ENCODE data around the gene TMEM222.

Gene TMEM222

DNA sequence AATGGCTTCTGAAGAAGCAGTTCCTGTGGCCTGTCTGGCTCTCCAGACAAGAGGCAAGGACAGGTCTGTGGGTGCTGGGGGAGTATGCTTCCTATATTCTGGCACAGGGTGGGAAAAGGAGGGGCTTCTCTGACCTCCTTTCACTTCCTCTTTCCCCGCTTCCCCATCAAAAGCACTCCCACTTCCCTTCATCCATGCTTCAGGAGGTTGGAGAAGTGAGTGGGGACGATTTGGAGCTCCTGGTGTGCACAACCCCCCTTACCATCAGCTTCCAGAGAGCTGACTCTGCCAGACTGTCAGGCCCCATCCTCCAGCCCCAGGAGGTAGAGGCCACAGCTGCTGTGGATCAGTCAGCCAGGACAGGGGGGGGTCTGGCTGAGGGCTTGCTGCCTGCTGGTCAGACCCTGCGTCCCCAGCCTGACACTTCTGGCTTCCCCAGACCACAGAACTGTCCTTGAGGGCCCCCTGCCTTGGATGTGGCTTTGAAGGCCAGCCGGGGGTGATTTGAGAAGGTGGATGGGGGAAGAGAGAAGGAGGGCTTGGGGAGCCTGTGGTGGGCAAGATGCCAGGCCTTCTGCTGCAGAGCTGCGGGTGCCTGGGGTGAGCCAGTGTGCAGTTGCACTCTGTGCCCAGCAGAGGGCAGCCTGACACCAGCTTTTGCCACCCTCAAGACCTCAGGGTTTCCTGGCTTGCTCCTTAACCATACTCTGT is 21.5 kb upstream of the TMEM222 start:
- H3K27ac Mint-ChIP-seq: no peak overlapping the region
- peaks cover 51% of the 10 kb centered on the region for H3K36me3 Mint-ChIP-seq
- H3K4me1 Mint-ChIP-seq: peaks cover 5% of the 10 kb centered on the region
- ATAC-seq: peak; percentile 89
- H3K4me3 Mint-ChIP-seq: no peak overlapping the region
- H3K9me3 Mint-ChIP-seq: no peaks in the 10 kb centered on the region
- H3K27me3 Mint-ChIP-seq: no peaks in the 10 kb centered on the region

DNA sequence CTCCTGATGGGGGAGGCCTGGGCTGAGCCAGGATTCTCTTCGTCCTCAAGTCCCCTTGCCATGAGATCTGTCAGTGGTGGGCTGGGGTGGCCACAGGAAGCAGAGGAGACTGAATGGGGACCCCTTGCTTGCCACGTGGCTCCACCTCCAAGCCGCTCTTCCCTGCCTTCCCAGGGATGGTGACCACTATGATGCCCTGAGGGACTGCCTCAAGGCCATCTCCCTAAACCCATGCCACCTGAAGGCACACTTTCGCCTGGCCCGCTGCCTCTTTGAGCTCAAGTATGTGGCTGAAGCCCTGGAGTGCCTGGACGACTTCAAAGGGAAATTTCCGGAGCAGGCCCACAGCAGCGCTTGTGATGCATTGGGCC is 20.9 kb upstream of the TMEM222 start:
- Mint-ChIP-seq H3K27ac (no peak overlapping the region), H3K4me3 (no peak overlapping the region), H3K4me1 (peaks cover 5% of the 10 kb centered on the region), H3K9me3 (no peaks in the 10 kb centered on the region), H3K27me3 (no peaks in the 10 kb centered on the region), H3K36me3 (peaks cover 50% of the 10 kb centered on the region)
- ATAC-seq: no peak

DNA sequence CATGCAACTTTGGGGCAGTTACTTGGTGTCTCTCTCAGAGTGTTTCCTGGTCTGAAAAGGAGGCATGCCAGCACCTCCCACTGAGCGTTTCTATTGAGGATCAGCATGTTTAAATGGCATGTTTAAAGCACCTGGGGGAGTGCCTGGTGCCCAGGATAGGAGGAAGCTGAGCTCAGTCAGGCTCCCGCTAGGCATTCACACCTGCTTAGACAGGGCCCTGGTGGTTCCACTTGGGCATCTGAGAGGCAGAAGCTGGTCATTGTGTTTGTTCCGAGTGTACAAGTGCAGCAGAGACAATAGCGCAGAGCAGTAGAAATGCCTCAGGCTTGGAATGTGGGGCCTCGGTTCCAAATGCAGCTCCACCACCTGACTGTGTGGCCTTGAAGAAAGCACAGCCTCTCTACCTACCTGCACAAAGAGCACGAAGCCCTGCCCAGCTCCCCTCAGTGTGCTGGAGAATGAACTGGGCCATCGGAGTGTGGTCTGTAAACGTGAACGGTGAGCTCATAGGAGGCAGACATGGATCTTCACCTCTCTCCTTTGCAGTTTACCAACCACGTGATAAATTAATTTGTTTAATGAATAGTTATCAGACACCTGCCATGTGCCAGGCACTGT is 20.3 kb upstream of the TMEM222 start:
- Mint-ChIP-seq H3K27ac (no peak overlapping the region), H3K4me3 (no peak overlapping the region), H3K36me3 (peaks cover 48% of the 10 kb centered on the region), H3K9me3 (no peaks in the 10 kb centered on the region), H3K27me3 (no peaks in the 10 kb centered on the region), H3K4me1 (peaks cover 5% of the 10 kb centered on the region)
- ATAC-seq: no peak

DNA sequence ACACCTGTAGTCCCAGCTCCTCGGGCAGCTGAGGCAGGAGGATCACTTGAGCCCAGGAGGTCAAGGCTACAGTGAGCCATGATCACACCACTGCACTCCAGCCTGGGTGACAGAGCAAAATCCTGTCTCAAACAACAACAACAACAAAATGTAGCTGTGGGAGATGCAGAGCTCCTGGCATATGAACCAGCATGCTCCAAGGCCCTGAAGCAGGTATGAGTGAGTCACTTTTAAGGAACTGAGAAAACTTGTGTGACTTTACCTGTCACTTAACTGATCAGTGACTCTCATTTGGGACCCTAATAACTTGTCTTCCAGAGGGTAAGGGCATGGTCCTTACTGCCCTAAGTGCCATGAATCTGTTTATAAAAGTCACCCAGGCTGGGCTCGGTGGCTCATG is 19.4 kb upstream of the TMEM222 start:
- Mint-ChIP-seq H3K4me3 (no peak overlapping the region), H3K27ac (no peak overlapping the region)
- ATAC-seq: no peak

DNA sequence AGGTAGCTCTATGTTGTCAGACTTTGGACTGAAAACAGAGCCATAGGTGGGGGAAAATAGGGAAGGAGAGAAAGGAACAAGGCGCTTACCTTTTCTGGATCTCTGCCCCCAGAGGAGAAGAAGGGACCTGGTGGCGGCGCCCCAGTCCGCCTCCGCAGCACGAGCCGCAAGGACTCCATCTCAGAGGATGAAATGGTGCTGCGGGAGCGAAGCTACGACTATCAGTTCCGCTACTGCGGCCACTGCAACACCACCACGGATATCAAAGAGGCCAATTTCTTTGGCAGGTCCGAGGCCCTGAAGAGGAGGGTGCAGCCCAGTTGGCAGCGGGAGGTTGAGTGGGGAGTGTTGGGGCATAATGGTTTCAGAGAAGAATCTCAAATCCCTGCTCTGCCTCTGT is 18.5 kb upstream of the TMEM222 start:
- peaks cover 45% of the 10 kb centered on the region for H3K36me3 Mint-ChIP-seq
- H3K4me3 Mint-ChIP-seq: no peak overlapping the region
- peaks cover 5% of the 10 kb centered on the region for H3K4me1 Mint-ChIP-seq
- H3K9me3 Mint-ChIP-seq: no peaks in the 10 kb centered on the region
- H3K27ac Mint-ChIP-seq: no peak overlapping the region
- no peak for ATAC-seq
- no peaks in the 10 kb centered on the region for H3K27me3 Mint-ChIP-seq

More for the DNA sequence above, 19.4 kb upstream of the TMEM222 start:
- Mint-ChIP-seq H3K36me3 (peaks cover 53% of the 10 kb centered on the region), H3K27me3 (no peaks in the 10 kb centered on the region), H3K4me1 (peaks cover 5% of the 10 kb centered on the region), H3K9me3 (no peaks in the 10 kb centered on the region)

DNA sequence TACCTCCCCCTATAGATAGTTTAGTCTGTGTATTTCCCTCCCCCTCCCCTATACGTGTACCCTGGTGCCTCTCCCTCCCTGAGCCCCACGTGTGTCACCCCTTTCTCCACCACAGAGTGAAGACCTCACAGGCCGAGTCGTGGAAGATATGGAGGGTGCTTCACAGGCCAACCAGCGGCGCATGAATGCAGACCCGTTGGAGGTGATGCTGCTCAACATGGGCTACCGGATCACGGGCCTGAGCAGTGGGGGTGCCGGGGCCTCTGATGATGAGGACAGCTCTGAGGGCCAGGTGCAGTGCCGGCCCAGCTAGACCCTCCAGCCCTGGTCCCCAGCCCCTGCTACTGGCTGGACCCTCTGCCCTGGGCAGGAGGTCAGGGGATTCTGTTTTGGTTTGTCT is 15.9 kb upstream of the TMEM222 start:
- no peak for ATAC-seq
- H3K4me1 Mint-ChIP-seq: no peaks in the 10 kb centered on the region
- H3K27me3 Mint-ChIP-seq: no peaks in the 10 kb centered on the region
- no peak overlapping the region for H3K27ac Mint-ChIP-seq
- H3K4me3 Mint-ChIP-seq: no peak overlapping the region
- H3K36me3 Mint-ChIP-seq: peaks cover 39% of the 10 kb centered on the region
- H3K9me3 Mint-ChIP-seq: no peaks in the 10 kb centered on the region

DNA sequence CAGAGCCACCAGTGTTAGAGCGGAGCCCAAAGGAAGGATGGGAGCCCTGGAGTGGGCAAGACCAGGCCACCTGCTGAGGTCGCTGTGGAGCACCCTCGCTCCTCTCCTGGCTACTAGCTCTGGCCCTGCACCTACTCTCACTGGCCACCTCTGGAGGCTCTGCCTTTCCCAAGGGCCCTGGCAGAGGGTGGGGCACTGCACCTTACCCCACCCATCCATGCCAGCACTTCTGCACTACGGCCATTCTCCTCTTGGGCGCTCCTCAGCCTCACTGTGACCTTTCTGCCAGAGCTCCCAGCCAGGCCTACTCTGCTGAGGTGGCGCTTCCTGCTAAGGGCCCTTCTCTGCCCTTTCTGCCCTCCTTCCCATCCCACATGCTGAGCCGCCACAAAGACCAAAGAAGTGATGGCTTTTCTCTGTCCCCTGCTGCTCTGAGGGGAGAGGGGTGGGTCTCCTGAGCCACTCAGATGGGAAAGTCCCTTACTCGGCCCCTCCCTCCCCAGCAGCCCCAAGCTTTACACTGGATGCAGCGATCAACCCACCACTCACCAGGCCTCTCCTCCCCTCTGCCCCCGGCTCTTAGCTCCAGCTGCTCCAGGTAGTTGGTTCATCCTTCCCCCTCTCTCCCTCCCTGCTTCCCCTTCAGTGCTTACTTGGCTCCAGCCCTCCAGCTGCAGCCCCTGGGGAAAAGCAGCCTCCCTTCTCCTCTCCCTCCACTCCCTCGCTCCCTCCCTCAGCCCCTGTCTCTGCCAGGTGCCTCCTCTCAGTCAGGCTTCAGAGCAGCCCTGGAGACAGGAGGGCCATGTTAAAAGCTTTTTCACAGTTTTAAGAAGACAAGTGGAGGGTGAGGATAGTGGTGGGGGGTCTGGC is 14.8 kb upstream of the TMEM222 start:
- peaks cover 31% of the 10 kb centered on the region for H3K36me3 Mint-ChIP-seq
- H3K4me3 Mint-ChIP-seq: no peak overlapping the region
- H3K27me3 Mint-ChIP-seq: no peaks in the 10 kb centered on the region
- no peaks in the 10 kb centered on the region for H3K9me3 Mint-ChIP-seq
- H3K4me1 Mint-ChIP-seq: no peaks in the 10 kb centered on the region
- H3K27ac Mint-ChIP-seq: no peak overlapping the region
- ATAC-seq: peak; percentile 27

DNA sequence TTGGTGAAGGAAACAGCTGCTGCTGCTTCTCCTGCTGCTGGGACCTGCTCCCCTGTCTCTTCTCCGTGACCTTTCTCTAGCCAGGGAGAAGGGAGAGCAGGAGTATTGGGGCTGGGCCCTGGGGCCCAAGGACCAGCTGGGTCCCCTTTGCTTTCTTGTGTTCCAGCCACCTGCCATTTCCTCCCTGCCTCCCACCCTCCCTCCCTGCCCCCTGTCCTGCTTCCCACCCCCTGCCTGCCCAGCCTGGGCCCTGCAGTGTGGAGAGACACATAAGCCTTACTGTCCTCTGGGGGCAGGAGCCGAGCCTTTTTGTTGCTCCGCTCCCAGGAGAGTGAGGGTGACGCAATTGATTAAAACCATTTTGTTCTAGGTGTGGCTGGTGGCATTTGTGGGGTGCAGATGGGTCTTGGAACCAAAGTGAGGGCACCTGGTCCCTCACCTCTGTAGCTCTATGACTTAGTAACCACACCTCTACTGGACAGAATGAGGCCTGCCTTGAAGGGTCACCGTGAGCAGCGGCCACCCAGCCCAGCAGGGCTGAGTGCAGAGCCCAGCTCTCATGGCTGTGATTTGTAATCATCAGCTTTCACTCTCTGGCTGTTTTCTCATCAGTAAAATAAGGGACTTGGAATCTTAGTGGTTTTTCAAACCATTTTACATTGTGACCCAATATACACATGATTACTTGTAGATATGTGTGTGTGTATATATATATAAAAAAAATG is 13.9 kb upstream of the TMEM222 start:
- no peaks in the 10 kb centered on the region for H3K9me3 Mint-ChIP-seq
- H3K36me3 Mint-ChIP-seq: peaks cover 27% of the 10 kb centered on the region
- no peaks in the 10 kb centered on the region for H3K27me3 Mint-ChIP-seq
- ATAC-seq: no peak
- H3K27ac Mint-ChIP-seq: no peak overlapping the region
- H3K4me3 Mint-ChIP-seq: no peak overlapping the region
- no peaks in the 10 kb centered on the region for H3K4me1 Mint-ChIP-seq

DNA sequence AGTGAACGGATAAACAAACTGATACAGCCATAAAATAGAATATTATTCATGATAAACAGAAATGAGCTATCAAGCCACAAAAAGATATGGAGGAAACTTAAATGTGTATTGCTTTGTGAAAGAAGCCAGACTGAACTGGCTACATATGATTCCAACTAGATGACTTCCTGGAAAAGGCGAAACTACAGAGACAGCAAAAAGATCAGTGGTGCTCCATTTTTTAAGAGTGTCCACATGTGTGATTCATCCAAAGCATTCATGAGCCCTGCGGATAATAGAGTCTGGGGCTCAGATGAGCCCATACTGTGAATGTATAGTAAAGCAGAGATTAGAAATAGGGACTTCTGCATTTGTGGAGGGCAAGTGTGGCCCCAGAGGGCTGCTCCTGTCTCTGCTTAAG is 7.8 kb upstream of the TMEM222 start:
- no peak for ATAC-seq
- Mint-ChIP-seq H3K9me3 (no peaks in the 10 kb centered on the region), H3K4me1 (no peaks in the 10 kb centered on the region), H3K27ac (no peak overlapping the region), H3K36me3 (peaks cover 6% of the 10 kb centered on the region), H3K27me3 (no peaks in the 10 kb centered on the region), H3K4me3 (no peak overlapping the region)

DNA sequence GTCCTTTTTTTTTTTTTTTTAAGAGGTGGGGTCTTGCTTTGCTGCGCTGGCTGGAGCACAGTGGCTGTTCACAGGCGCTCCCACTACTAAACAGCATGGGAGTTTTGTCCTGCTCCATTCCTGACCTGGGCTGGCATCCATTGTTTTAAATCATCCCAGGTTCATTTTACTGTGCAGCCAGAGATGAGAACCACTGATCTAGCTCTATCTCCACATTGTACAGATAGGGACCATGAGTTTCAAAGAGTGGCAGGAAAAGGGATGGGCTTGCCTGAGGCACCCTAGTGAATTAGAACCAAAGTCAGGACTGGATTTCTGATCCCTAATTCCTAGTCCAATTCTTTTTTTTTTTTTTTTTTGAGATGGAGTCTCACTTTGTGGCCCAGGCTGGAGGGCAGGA is 7.2 kb upstream of the TMEM222 start:
- no peaks in the 10 kb centered on the region for H3K9me3 Mint-ChIP-seq
- H3K27ac Mint-ChIP-seq: no peak overlapping the region
- H3K27me3 Mint-ChIP-seq: no peaks in the 10 kb centered on the region
- peaks cover 6% of the 10 kb centered on the region for H3K36me3 Mint-ChIP-seq
- H3K4me1 Mint-ChIP-seq: no peaks in the 10 kb centered on the region
- ATAC-seq: no peak
- H3K4me3 Mint-ChIP-seq: no peak overlapping the region

DNA sequence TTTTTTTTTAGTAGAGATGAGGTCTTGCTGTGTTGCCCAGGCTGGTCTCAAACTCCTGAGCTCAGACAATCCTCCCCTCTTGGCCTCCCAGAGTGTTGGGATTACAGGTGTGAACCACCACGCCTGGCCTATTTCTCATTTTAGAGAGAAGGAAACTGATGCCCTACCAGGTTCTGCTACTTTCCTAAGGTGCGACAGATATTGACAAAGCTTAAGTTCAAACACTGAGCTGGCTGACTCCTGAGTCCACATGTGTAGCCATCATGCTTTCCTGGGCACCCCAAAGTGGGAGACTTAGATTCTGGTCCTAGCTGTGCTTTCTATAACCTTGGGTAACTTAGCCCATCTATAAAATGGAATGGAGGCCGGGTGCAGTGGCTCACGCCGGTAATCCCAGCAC is 5.1 kb upstream of the TMEM222 start:
- no peaks in the 10 kb centered on the region for H3K36me3 Mint-ChIP-seq
- no peaks in the 10 kb centered on the region for H3K27me3 Mint-ChIP-seq
- H3K4me3 Mint-ChIP-seq: no peak overlapping the region
- peaks cover 10% of the 10 kb centered on the region for H3K4me1 Mint-ChIP-seq
- no peak overlapping the region for H3K27ac Mint-ChIP-seq
- ATAC-seq: no peak
- no peaks in the 10 kb centered on the region for H3K9me3 Mint-ChIP-seq

DNA sequence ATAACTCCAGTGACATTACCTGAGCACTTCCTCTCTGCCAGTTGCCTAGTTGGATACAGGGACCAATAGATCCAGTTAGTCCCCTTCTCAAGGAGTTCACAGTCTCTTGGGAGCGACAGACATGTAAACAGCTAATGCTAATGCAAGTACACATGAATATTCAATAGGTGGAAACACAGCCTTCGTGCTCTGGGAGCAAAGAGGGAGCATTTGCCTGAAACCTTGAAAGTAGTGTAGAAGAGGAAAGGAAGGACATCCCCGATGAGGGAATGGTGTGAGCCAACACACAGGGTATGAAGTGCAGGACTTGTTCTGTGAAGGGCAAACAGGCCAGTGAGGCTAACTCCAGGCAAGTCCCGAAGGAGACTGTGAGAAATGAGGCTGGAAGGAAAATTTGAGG is 3.8 kb upstream of the TMEM222 start:
- no peaks in the 10 kb centered on the region for H3K27me3 Mint-ChIP-seq
- no peak overlapping the region for H3K4me3 Mint-ChIP-seq
- no peaks in the 10 kb centered on the region for H3K9me3 Mint-ChIP-seq
- no peaks in the 10 kb centered on the region for H3K36me3 Mint-ChIP-seq
- no peak for ATAC-seq
- peaks cover 19% of the 10 kb centered on the region for H3K4me1 Mint-ChIP-seq
- H3K27ac Mint-ChIP-seq: no peak overlapping the region

DNA sequence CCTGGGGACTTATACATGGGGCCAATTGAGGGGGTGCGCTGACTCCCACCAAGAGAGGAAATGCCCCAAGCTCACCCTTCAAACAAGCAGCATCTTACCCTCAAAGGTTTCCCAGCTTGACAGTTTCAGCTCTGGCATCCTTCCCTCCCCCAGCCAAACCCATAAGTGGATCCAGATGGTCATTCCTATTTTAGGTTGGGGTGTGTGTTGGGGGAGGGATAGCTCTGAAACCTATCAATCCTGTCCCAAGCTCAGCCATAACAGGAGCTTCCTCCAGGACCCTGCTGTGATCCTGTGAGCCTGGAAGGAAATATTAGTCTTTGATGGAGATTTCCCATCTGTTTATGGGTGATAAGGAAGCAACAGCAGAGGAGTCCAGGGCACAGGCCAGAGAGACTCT is 3.4 kb upstream of the TMEM222 start:
- Mint-ChIP-seq H3K27ac (no peak overlapping the region), H3K4me3 (no peak overlapping the region), H3K4me1 (peaks cover 24% of the 10 kb centered on the region), H3K27me3 (no peaks in the 10 kb centered on the region), H3K36me3 (no peaks in the 10 kb centered on the region), H3K9me3 (no peaks in the 10 kb centered on the region)
- no peak for ATAC-seq

DNA sequence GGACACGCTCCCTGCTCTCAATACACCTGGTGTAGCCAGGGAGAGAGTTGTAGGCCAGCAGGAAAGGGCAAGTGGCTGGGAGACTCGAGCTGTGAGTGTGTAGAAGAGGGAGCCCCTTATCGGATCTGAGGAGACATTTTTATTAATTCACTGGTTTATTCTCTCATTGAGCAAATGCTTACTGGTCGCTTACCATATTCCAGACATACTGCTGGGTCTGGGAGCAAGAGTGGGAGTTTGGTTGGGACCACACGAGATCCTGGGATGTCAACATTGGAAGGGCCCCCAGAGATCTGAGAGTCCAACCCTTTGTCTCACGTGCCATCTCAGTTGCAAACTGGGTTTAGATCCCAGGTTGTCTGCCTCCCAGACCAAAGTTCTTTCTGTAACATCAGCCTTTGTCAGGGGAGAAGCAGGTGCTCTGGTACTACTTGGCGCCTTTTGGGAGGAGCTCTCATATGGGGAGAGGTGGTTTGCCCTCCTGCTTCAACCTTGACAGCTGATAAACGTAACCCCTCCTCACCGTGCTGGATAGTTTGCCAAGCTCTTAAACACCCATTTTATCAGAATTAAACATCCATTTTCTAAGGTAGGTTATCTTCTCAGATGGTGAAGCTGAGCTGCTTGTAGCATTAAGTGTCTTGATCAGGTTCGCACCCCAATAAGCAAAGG is 742 bp downstream of the TMEM222 start:
- H3K4me3 Mint-ChIP-seq: peak overlapping the region; percentile 98
- peaks cover 51% of the 10 kb centered on the region for H3K4me1 Mint-ChIP-seq
- H3K9me3 Mint-ChIP-seq: no peaks in the 10 kb centered on the region
- ATAC-seq: no peak
- peak overlapping the region; percentile 98 for H3K27ac Mint-ChIP-seq
- peaks cover 7% of the 10 kb centered on the region for H3K36me3 Mint-ChIP-seq
- H3K27me3 Mint-ChIP-seq: no peaks in the 10 kb centered on the region

DNA sequence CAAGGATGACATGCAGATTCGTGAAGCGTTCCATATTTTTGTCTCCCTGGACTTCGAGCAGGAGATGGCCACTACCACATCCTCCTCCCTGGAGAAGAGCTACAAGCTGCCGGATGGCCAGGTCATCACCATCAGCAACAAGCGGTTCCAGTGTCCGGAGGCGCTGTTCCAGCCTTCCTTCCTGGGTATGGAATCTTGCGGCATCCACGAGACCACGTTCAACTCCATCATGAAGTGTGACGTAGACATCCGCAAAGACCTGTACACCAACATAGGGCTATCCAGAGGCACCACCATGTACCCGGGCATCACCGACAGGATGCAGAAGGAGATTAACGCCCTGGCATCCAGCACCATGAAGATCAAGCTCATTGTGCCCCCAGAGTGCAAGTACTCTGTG is 3.3 kb downstream of the TMEM222 start:
- Mint-ChIP-seq H3K36me3 (peaks cover 7% of the 10 kb centered on the region), H3K27me3 (no peaks in the 10 kb centered on the region), H3K4me1 (peaks cover 67% of the 10 kb centered on the region), H3K27ac (no peak overlapping the region), H3K9me3 (no peaks in the 10 kb centered on the region), H3K4me3 (no peak overlapping the region)
- no peak for ATAC-seq
